ENCODE data around the gene IL4I1. TPM values are rescaled to one million over a fixed set of nuclear protein-coding genes. Genes with fewer than 3 reads are reported as not detected.

IL4I1 gene
- total RNA-seq, 4 donors from 2014 or later = 0.15 to 1.1 TPM; not detected in 2

DNA sequence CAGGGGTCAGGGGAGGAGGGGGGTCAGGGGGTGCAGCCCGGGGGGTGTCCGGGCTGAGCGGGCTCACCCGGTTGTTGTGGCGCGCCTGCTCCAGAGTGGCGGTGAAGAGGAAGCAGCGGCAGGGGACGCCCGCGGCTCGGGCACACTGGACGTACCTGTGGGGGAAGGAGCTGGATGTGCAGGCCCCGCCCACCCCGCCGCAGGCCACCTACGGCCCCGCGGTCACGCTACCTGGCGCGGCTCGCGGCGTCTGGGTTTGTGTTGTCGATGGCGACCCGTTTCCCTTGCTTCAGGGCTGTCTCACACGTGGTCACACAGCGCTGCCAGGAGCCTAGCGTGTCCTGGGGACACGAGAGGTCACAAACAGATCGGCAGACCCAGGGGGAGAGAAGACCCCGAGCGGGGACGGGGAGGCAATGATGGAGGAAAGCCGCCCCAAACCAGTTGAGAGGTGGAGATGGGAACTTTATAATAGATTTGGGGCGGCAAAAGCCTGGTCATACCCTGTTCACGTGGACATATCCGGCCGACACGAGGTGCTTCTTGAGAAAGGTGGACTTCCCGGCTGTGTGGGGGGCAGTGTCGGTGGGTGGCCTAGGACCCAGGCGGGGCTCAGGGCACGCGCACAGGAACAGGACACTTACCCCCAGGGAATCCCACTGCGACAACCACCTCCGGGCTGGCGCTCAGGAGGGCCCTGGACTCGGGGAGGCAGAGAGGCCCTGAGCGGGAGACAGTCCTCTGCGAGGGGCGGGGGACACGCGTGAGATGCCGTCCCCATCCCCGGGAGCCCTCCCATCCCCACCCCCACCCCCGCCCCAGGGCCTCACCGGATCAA lies 34.9 kb downstream of the IL4I1 start:
- DNase-seq (no peak), ATAC-seq (no peak)
- peaks cover 18% of the 10 kb centered on the region in 2 donors for H3K4me1 ChIP-seq
- peak overlapping the region in 3 of 4 donors; percentile 69 to 74 (median 73) for H3K27ac ChIP-seq
- in situ Hi-C loops (cut with MboI; ENCODE audit: low sequenced_read_pairs in 4 of 4) (no loop called here), intact Hi-C loops (cut with DNase I; ENCODE audit: low total_unique reads) (no loop called here)
- H3K27me3 ChIP-seq = no peaks in the 10 kb centered on the region
- no peaks in the 10 kb centered on the region for H3K9me3 ChIP-seq
- H3K4me3 ChIP-seq = no peak overlapping the region
- peaks cover 0 to 48% of the 10 kb centered on the region in 2 donors for H3K36me3 ChIP-seq
- TF ChIP-seq POLR2A (IDR thresholded peaks at IDR 0.05) = no peak
- TF ChIP-seq, protein P1, sequence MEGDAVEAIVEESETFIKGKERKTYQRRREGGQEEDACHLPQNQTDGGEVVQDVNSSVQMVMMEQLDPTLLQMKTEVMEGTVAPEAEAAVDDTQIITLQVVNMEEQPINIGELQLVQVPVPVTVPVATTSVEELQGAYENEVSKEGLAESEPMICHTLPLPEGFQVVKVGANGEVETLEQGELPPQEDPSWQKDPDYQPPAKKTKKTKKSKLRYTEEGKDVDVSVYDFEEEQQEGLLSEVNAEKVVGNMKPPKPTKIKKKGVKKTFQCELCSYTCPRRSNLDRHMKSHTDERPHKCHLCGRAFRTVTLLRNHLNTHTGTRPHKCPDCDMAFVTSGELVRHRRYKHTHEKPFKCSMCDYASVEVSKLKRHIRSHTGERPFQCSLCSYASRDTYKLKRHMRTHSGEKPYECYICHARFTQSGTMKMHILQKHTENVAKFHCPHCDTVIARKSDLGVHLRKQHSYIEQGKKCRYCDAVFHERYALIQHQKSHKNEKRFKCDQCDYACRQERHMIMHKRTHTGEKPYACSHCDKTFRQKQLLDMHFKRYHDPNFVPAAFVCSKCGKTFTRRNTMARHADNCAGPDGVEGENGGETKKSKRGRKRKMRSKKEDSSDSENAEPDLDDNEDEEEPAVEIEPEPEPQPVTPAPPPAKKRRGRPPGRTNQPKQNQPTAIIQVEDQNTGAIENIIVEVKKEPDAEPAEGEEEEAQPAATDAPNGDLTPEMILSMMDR (IDR thresholded peaks at IDR 0.05 in 4 of 5, conservative IDR thresholded peaks at IDR 0.05 in 1 of 5) = no peak

DNA sequence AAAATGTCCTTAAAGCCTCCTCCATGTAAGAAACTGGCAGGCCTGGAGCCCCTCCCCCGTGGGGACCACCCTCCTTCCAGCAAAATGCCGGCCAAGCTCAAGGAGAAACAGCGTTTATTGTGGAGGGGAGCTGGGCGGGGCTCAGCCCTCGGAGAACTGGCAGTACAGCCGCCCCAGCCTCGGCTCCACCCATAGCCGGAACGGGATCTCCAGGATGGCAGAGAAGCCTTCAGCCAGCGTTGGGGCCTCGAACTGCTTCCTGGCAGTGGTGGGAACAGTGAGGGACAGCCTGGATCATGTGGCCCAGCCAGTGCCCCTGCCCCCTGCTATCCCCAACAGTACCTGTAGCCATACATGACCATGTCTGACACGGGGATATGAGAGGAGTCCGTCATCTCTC lies 35.6 kb downstream of the IL4I1 start:
- Histone ChIP-seq H3K4me1 (peaks cover 11 to 12% of the 10 kb centered on the region in 2 donors), H3K4me3 (no peak overlapping the region), H3K9me3 (no peaks in the 10 kb centered on the region), H3K36me3 (peaks cover 0 to 52% of the 10 kb centered on the region in 2 donors), H3K27ac (peak overlapping the region in 3 of 4 donors; percentile 69 to 74 (median 73)), H3K27me3 (no peaks in the 10 kb centered on the region)
- peak in 1 of 2 donors; percentile 31 for ATAC-seq
- in situ Hi-C loops (cut with MboI; ENCODE audit: low sequenced_read_pairs in 4 of 4) = no loop called here
- intact Hi-C loops (cut with DNase I; ENCODE audit: low total_unique reads) = no loop called here
- DNase-seq = peak in 1 of 2 donors; percentile 54
- TF ChIP-seq POLR2A (IDR thresholded peaks at IDR 0.05) = no peak
- TF ChIP-seq, protein P1 (IDR thresholded peaks at IDR 0.05 in 4 of 5, conservative IDR thresholded peaks at IDR 0.05 in 1 of 5) = no peak

DNA sequence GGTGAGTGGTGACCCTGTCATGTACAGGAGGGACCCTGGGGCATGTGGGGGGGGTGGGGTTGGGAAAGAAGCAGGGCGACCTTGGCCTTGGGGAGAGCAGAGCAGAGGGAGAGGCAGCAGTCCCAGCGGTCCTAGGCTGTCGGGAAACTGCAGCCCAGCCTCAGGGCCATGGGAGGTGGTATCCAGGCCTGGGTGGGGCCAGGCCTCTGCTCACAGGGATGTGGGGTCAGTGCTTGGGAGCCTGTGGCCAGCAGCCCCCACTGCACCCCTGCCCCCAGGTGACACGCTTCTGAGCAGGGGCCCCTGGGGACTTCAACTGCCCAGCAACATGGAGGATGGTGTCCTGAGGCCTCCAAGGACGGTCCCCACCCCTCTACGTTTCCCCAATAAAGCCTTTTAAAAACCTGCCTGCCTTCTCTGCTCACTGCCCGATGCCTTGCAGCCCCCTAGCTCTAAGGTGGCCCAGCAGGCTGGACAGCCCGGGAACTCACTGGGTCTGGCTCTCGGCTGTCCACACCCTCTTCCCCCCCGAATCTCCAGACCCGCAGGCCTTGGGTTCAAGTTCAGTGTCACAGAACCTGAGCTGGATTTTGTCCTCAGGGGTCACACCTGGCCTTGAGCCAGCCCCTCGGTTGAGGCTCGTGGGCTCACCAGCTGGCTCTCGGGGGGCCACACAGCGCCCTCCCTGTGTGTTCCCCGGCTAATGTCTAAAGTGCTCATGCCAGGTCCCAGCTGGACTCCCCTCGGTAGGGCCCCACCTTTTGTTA lies 36.2 kb downstream of the IL4I1 start:
- H3K9me3 ChIP-seq = no peaks in the 10 kb centered on the region
- peaks cover 0 to 52% of the 10 kb centered on the region in 2 donors for H3K36me3 ChIP-seq
- ATAC-seq (no peak), DNase-seq (no peak)
- in situ Hi-C loops (cut with MboI; ENCODE audit: low sequenced_read_pairs in 4 of 4) (no loop called here), intact Hi-C loops (cut with DNase I; ENCODE audit: low total_unique reads) (no loop called here)
- no peak for TF ChIP-seq POLR2A (IDR thresholded peaks at IDR 0.05)
- TF ChIP-seq, protein P1 (IDR thresholded peaks at IDR 0.05 in 4 of 5, conservative IDR thresholded peaks at IDR 0.05 in 1 of 5) = no peak
- H3K4me3 ChIP-seq = no peak overlapping the region
- H3K4me1 ChIP-seq = peaks cover 6% of the 10 kb centered on the region in 2 donors
- H3K27ac ChIP-seq = peak overlapping the region in 3 of 4 donors; percentile 69 to 74 (median 73)
- H3K27me3 ChIP-seq = no peaks in the 10 kb centered on the region

DNA sequence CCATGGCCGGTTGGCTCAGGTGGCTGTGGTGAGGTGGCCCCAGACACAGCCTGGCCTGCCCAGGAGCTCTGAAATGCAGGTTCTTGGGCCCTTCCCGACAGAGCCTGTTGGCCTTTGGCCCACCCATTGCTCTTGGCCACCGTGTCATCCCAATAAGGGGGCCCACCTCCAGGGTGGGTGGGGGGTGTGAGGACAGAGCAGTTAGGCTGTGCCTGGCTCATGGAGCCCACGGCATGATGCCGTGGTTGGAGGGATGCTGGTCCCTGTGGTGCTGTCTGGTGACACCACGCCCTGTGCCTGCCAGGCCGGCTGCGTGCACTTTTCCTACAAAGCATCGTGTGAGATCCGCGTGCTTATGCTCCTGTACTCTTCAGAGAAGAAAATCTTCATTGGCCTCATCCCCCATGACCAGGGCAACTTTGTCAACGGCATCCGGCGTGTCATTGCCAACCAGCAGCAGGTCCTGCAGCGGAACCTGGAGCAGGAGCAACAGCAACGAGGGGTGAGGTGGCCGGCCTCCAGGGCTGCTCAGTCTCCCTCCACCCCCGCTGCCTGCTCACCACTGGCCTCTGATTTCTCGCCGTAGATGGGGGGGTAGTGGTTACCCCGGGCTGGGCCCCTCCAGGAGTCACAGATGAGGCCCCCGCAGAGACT lies 36.9 kb downstream of the IL4I1 start:
- Histone ChIP-seq H3K4me3 (no peak overlapping the region), H3K27ac (peak overlapping the region in 2 of 4 donors; percentile 29 to 73), H3K9me3 (no peaks in the 10 kb centered on the region), H3K27me3 (no peaks in the 10 kb centered on the region), H3K4me1 (peaks cover 0 to under 1% of the 10 kb centered on the region in 2 donors), H3K36me3 (peaks cover 0 to 57% of the 10 kb centered on the region in 2 donors)
- TF ChIP-seq, protein P1 (IDR thresholded peaks at IDR 0.05 in 4 of 5, conservative IDR thresholded peaks at IDR 0.05 in 1 of 5) = no peak
- TF ChIP-seq POLR2A (IDR thresholded peaks at IDR 0.05) = no peak
- ATAC-seq (no peak), DNase-seq (no peak)
- in situ Hi-C loops (cut with MboI; ENCODE audit: low sequenced_read_pairs in 4 of 4) = no loop called here
- intact Hi-C loops (cut with DNase I; ENCODE audit: low total_unique reads) = no loop called here
